ENCODE results near the gene CALML5. TPM values are rescaled to one million over a fixed set of nuclear protein-coding genes. Genes with fewer than 3 reads are reported as not detected.

CALML5 gene
- total RNA-seq, 1 experiment from 2014 or later: not detected

Other genes with a start within 250 kb of the CALML5 start
- not detected in 2 replicates for gene UCN3, start 134.6 kb downstream of the CALML5 start, total RNA-seq (2014; rRNA removed; shearing (Covaris generic); ENCODE audit: low replicate concordance)
- gene TUBAL3, start 94.7 kb downstream of the CALML5 start, total RNA-seq (2014; rRNA removed; shearing (Covaris generic); ENCODE audit: low replicate concordance): not detected in 2 replicates
- gene NET1, start 87.0 kb downstream of the CALML5 start, total RNA-seq (2014; rRNA removed; shearing (Covaris generic); ENCODE audit: low replicate concordance): 9.3 and 18.4 TPM in 2 replicates
- not detected in 2 replicates for gene CALML3, start 25.4 kb upstream of the CALML5 start, total RNA-seq (2014; rRNA removed; shearing (Covaris generic); ENCODE audit: low replicate concordance)
- 0.59 and 0.92 TPM in 2 replicates for gene ASB13, start 167.0 kb upstream of the CALML5 start, total RNA-seq (2014; rRNA removed; shearing (Covaris generic); ENCODE audit: low replicate concordance)
- 18.1 and 39.1 TPM in 2 replicates for gene TASOR2, start 185.3 kb upstream of the CALML5 start, total RNA-seq (2014; rRNA removed; shearing (Covaris generic); ENCODE audit: low replicate concordance)